H9 (cell line): ENCODE results near the gene CC2D1A. TPM values are rescaled to one million over a fixed set of nuclear protein-coding genes. Genes with fewer than 3 reads are reported as not detected.

Experiments used
- DNase-seq: peaks from one replicate; pipeline ENCODE4 v3.0.0-alpha.2; 2017
- H2AFZ ChIP-seq: one replicate; pipeline ENCODE4 v1.6.1; 2013; ENCODE audit warnings: mild to moderate bottlenecking, low read length, control low read depth, moderate library complexity
- H2AK5ac ChIP-seq: 2 replicates; pipeline ENCODE4 v1.6.1; 2013; ENCODE audit warnings: low read length, control low read depth, mixed read lengths; ENCODE audit not compliant: insufficient read length
- H2BK120ac ChIP-seq: one replicate; pipeline ENCODE4 v1.6.1; 2013; ENCODE audit warnings: low read depth, mild to moderate bottlenecking, low read length, control low read depth, inconsistent platforms; ENCODE audit not compliant: poor library complexity, severe bottlenecking
- H2BK12ac ChIP-seq: 2 replicates; pipeline ENCODE4 v1.6.1; 2013; ENCODE audit warnings: low read length, control low read depth, mixed read lengths, low read depth; ENCODE audit not compliant: insufficient read length
- H2BK15ac ChIP-seq: 2 replicates; pipeline ENCODE4 v1.6.1; 2013; ENCODE audit warnings: low read depth, low read length, control low read depth
- H2BK20ac ChIP-seq: one replicate; pipeline ENCODE4 v1.6.1; 2013; ENCODE audit warnings: low read depth, mild to moderate bottlenecking, low read length, control low read depth, inconsistent platforms; ENCODE audit not compliant: poor library complexity, severe bottlenecking
- H2BK5ac ChIP-seq: 2 replicates; pipeline ENCODE4 v1.6.1; 2013; ENCODE audit warnings: low read length, control low read depth, mixed read lengths; ENCODE audit not compliant: insufficient read length
- H3K14ac ChIP-seq: 2 replicates; pipeline ENCODE4 v1.6.1; 2013; ENCODE audit warnings: low read length, control low read depth; ENCODE audit not compliant: insufficient read depth
- H3K18ac ChIP-seq: 2 replicates; pipeline ENCODE4 v1.6.1; 2013; ENCODE audit warnings: low read depth, mild to moderate bottlenecking, mixed read lengths, low read length, control low read depth; ENCODE audit not compliant: insufficient read length
- H3K23ac ChIP-seq: 2 replicates; pipeline ENCODE4 v1.6.1; 2013; ENCODE audit warnings: low read length, control low read depth, mixed read lengths, low read depth; ENCODE audit not compliant: insufficient read length
- H3K23me2 ChIP-seq: 2 replicates; pipeline ENCODE4 v1.6.1; 2013; ENCODE audit warnings: low read depth, mild to moderate bottlenecking, mixed read lengths, low read length, control low read depth; ENCODE audit not compliant: insufficient read length, poor library complexity, severe bottlenecking
- H3K27ac ChIP-seq: 2 replicates; pipeline ENCODE4 v1.5.1; 2013; ENCODE audit warnings: low read length, control low read depth, mixed read lengths, low read depth; ENCODE audit not compliant: insufficient read length
- H3K27me3 ChIP-seq: 2 replicates; pipeline ENCODE4 v1.6.1; 2013; ENCODE audit warnings: low read length, control low read depth, inconsistent platforms; ENCODE audit not compliant: insufficient read depth
- H3K4ac ChIP-seq: 2 replicates; pipeline ENCODE4 v1.6.1; 2013; ENCODE audit warnings: low read depth, mild to moderate bottlenecking, control low read depth, inconsistent platforms, low read length, moderate library complexity
- H3K4me1 ChIP-seq: 2 replicates; pipeline ENCODE4 v1.6.1; 2013; ENCODE audit warnings: low read length, control low read depth, inconsistent platforms; ENCODE audit not compliant: insufficient read depth
- H3K4me2 ChIP-seq: 2 replicates; pipeline ENCODE4 v1.6.1; 2013; ENCODE audit warnings: low read length, control low read depth, mixed read lengths; ENCODE audit not compliant: insufficient read length, insufficient read depth
- H3K56ac ChIP-seq: 2 replicates; pipeline ENCODE4 v1.6.1; 2013; ENCODE audit warnings: low read depth, mild to moderate bottlenecking, mixed read lengths, low read length, control low read depth; ENCODE audit not compliant: insufficient read length
- H3K79me1 ChIP-seq: 2 replicates; pipeline ENCODE4 v1.6.1; 2013; ENCODE audit warnings: low read depth, mild to moderate bottlenecking, moderate library complexity, low read length, control low read depth, inconsistent platforms; ENCODE audit not compliant: insufficient read depth, poor library complexity, severe bottlenecking
- H3K79me2 ChIP-seq: 2 replicates; pipeline ENCODE4 v1.6.1; 2013; ENCODE audit warnings: low read length, control low read depth, inconsistent platforms; ENCODE audit not compliant: insufficient read depth
- H3K9ac ChIP-seq: 2 replicates; pipeline ENCODE4 v1.6.1; 2013; ENCODE audit warnings: low read length, control low read depth, mixed read lengths; ENCODE audit not compliant: insufficient read length; ENCODE audit errors: extremely low read depth
- H3K9me3 ChIP-seq: one replicate; pipeline ENCODE4 v1.6.1; 2013; ENCODE audit warnings: low read depth, low read length, inconsistent platforms; ENCODE audit not compliant: control insufficient read depth
- H3T11ph ChIP-seq: one replicate; pipeline ENCODE4 v1.6.1; 2013; ENCODE audit warnings: mild to moderate bottlenecking, low read length, control low read depth, inconsistent platforms
- H4K20me1 ChIP-seq: one replicate; pipeline ENCODE4 v1.6.1; 2013; ENCODE audit not compliant: control insufficient read depth, insufficient read length, insufficient read depth
- H4K5ac ChIP-seq: 2 replicates; pipeline ENCODE4 v1.6.1; 2013; ENCODE audit warnings: low read depth, mild to moderate bottlenecking, mixed read lengths, low read length, control low read depth; ENCODE audit not compliant: insufficient read length
- H4K8ac ChIP-seq: replicated peaks from 2 replicates; pipeline ENCODE4 v1.6.1; 2013; ENCODE audit warnings: low read length, control low read depth, mixed read lengths, low read depth; ENCODE audit not compliant: insufficient read length
- H4K91ac ChIP-seq: 2 replicates; pipeline ENCODE4 v1.6.1; 2013; ENCODE audit warnings: low read depth, mild to moderate bottlenecking, moderate library complexity, mixed read lengths, low read length, control low read depth; ENCODE audit not compliant: insufficient read length
- H3K27ac Mint-ChIP-seq, 3 experiments: 2 replicates in 2 of 3; 3 replicates in 1 of 3; pipeline ENCODE4 v1.8.0; 2020 to 2021; ENCODE audit warnings: mixed read lengths in 3 of 3, mild to moderate bottlenecking in 1 of 3, moderate library complexity in 1 of 3
- H3K27me3 Mint-ChIP-seq: 2 replicates; pipeline ENCODE4 v1.8.0; 2021; ENCODE audit warnings: low read depth, mild to moderate bottlenecking, moderate library complexity, mixed read lengths
- H3K36me3 Mint-ChIP-seq, 3 experiments: 2 replicates in 2 of 3; 3 replicates in 1 of 3; pipeline ENCODE4 v1.8.0; 2020 to 2021; ENCODE audit warnings: low read depth in 3 of 3, mixed read lengths in 3 of 3; ENCODE audit not compliant: insufficient read depth in 1 of 3
- H3K4me1 Mint-ChIP-seq, 2 experiments: 2 replicates each; pipeline ENCODE4 v1.8.0; 2020; ENCODE audit warnings: mixed read lengths in 2 of 2
- H3K4me3 Mint-ChIP-seq, 2 experiments: 2 replicates in 1 of 2; 3 replicates in 1 of 2; pipeline ENCODE4 v1.8.0; 2020 to 2021; ENCODE audit warnings: mild to moderate bottlenecking in 2 of 2, mixed read lengths in 2 of 2, moderate library complexity in 1 of 2
- H3K9me3 Mint-ChIP-seq, 2 experiments: 2 replicates in 1 of 2; 3 replicates in 1 of 2; pipeline ENCODE4 v1.8.0; 2020; ENCODE audit warnings: mild to moderate bottlenecking in 2 of 2, mixed read lengths in 2 of 2, moderate library complexity in 1 of 2
- CTCF ChIP-seq: fragments of 200-600 bp; sonication (generic); conservative IDR thresholded peaks from 3 replicates; pipeline ENCODE4 v1.8.0; 2021; ENCODE audit warnings: antibody characterized with exemption, mild to moderate bottlenecking
- WGBS: extraction: QIAGEN DNeasy Blood & Tissue Kit; methylation state at CpG from one replicate; pipeline ENCODE4 v1.1.7; 2013; ENCODE audit warnings: missing lambda C conversion rate, low lambda C conversion rate, mixed read lengths; ENCODE audit not compliant: insufficient read length; ENCODE audit errors: extremely low coverage; 5-methylcytosine and 5-hydroxymethylcytosine counted together
- total RNA-seq: library from RNA; stranded (reverse); gene quantifications from 2 replicates; pipeline ENCODE4 v1.2.1, GENCODE V29; 2021

Gene CC2D1A
- total RNA-seq, 1 experiment from 2014 or later = 48.5 TPM

- no peak overlapping the region for H2AK5ac ChIP-seq
- Mint-ChIP-seq H3K4me1 (no peaks in the 10 kb centered on the region), H3K36me3 (no peaks in the 10 kb centered on the region), H3K27me3 (no peaks in the 10 kb centered on the region), H3K4me3 (no peak overlapping the region), H3K9me3 (no peaks in the 10 kb centered on the region), H3K27ac (peak overlapping the region in 1 of 3 experiments; percentile 59; a peak in 1 of 7 replicates)
- no peak overlapping the region for H2AFZ ChIP-seq
- no peak for TF ChIP-seq CTCF
- no peak overlapping the region for H3K4ac ChIP-seq
- H3T11ph ChIP-seq = no peak overlapping the region
- no CpG with 5 or more reads among the region's 5 CpGs for WGBS
- no peak overlapping the region for H2BK5ac ChIP-seq
- H4K91ac ChIP-seq = no peak overlapping the region
- H2BK12ac ChIP-seq = no peak overlapping the region
- no peak overlapping the region for H3K14ac ChIP-seq
- H3K56ac ChIP-seq = no peak overlapping the region
- H3K79me1 ChIP-seq = no peaks in the 10 kb centered on the region
- no peak overlapping the region for H3K27ac ChIP-seq
- H3K23ac ChIP-seq = no peak overlapping the region
- H3K27me3 ChIP-seq = no peaks in the 10 kb centered on the region
- H3K9ac ChIP-seq = no peak overlapping the region
- no peaks in the 10 kb centered on the region for H4K20me1 ChIP-seq
- no peak overlapping the region for H3K18ac ChIP-seq
- H3K23me2 ChIP-seq = no peaks in the 10 kb centered on the region
- no peaks in the 10 kb centered on the region for H3K4me1 ChIP-seq
- H3K4me2 ChIP-seq = no peak overlapping the region
- H2BK20ac ChIP-seq = no peak overlapping the region
- no peak for DNase-seq
- H3K79me2 ChIP-seq = no peaks in the 10 kb centered on the region
- no peaks in the 10 kb centered on the region for H3K9me3 ChIP-seq
- no peak overlapping the region for H4K8ac ChIP-seq
- H2BK15ac ChIP-seq = no peak overlapping the region
- no peak overlapping the region for H4K5ac ChIP-seq
- no peak overlapping the region for H2BK120ac ChIP-seq
These were observed 11.4 kb upstream of the CC2D1A start for GRCh38 chr19:13894552-13894951.
